ENCODE data around the gene PRELP.

Gene PRELP

GRCh38 chr1:203520315-203520714 is 44.7 kb downstream of the PRELP start (continued):
- peak; percentile 50; the same call in 1 of the 2 replicates for TF ChIP-seq ZNF366 (tag by site-specific recombination; conservative IDR thresholded peaks at IDR 0.05)

GRCh38 chr1:203521074-203521794 is 45.6 kb downstream of the PRELP start:
- Histone ChIP-seq H3K4me1 (ENCODE audit: control insufficient read depth, insufficient read depth, low read length) (no peaks in the 10 kb centered on the region; the same call in 1 of the 2 replicates), H3K27ac (ENCODE audit: extremely low read depth, low read depth, low read length) (no peak overlapping the region), H3K9me3 (ENCODE audit: control insufficient read depth, insufficient read depth, low read depth, low read length) (no peaks in the 10 kb centered on the region), H3K4me3 (ENCODE audit: low read depth, low read length) (no peak overlapping the region), H3K36me3 (ENCODE audit: control insufficient read depth in 2 of 2, insufficient read depth in 1 of 2, low read length in 2 of 2) (no peaks in the 10 kb centered on the region)
- POLR2A ChIA-PET: no interaction called here
- CTCF ChIA-PET: interaction anchor here (0.6 to 5.0 kb wide), 3 partner anchors 11 to 33 kb away, joined by 3 to 21 read pairs (median 5); no protein-coding TSS in a partner anchor
- TF ChIP-seq ZFHX2 (tag by site-specific recombination; conservative IDR thresholded peaks at IDR 0.05) (peak; percentile 85), ZIC2 (tag by site-specific recombination; IDR thresholded peaks at IDR 0.05) (peak; percentile 81), ZNF544 (tag by site-specific recombination; IDR thresholded peaks at IDR 0.05) (no peak), ZNF510 (tag by site-specific recombination; IDR thresholded peaks at IDR 0.05; ENCODE audit: insufficient replicate concordance) (no peak), EGR2 (tag by site-specific recombination; IDR thresholded peaks at IDR 0.05; ENCODE audit: low read depth) (peak; percentile 81), ZNF423 (tag by site-specific recombination; IDR thresholded peaks at IDR 0.05) (no peak), GLIS2 (tag by site-specific recombination; IDR thresholded peaks at IDR 0.05) (0 out of 2 replicates have a peak, but pooled peaks have one; percentile 31), ZNF274 (IDR thresholded peaks at IDR 0.05; ENCODE audit: low read length) (no peak), ZNF274 (tag by site-specific recombination; IDR thresholded peaks at IDR 0.05; ENCODE audit: borderline replicate concordance) (no peak), KLF1 (tag by site-specific recombination; IDR thresholded peaks at IDR 0.05) (0 out of 2 replicates have a peak, but pooled peaks have one; percentile 13)

- TF ChIP-seq ZIC2 (tag by site-specific recombination; IDR thresholded peaks at IDR 0.05) (peak; percentile 88), IKZF3 (tag by site-specific recombination; IDR thresholded peaks at IDR 0.05) (no peak), ZNF398 (tag by site-specific recombination; IDR thresholded peaks at IDR 0.05) (peak; percentile 24; the same call in 1 of the 2 replicates)
- POLR2A ChIA-PET: no interaction called here
- Histone ChIP-seq H3K27ac (ENCODE audit: extremely low read depth, low read depth, low read length) (no peak overlapping the region), H3K4me3 (ENCODE audit: low read depth, low read length) (no peak overlapping the region), H3K36me3 (ENCODE audit: control insufficient read depth in 2 of 2, insufficient read depth in 1 of 2, low read length in 2 of 2) (no peaks in the 10 kb centered on the region), H3K4me1 (ENCODE audit: control insufficient read depth, insufficient read depth, low read length) (no peaks in the 10 kb centered on the region; the same call in 1 of the 2 replicates), H3K9me3 (ENCODE audit: control insufficient read depth, insufficient read depth, low read depth, low read length) (no peaks in the 10 kb centered on the region)
- CTCF ChIA-PET: interaction anchor here (0.8 kb wide), 1 partner anchor 33 kb away, joined by 3 read pairs; no protein-coding TSS in a partner anchor
Measured at GRCh38 chr1:203521812-203522211, 46.2 kb downstream of the PRELP start.

- no peaks in the 10 kb centered on the region for H3K9me3 ChIP-seq (ENCODE audit: control insufficient read depth, insufficient read depth, low read depth, low read length)
Measured at GRCh38 chr1:203522237-203522636, 46.6 kb downstream of the PRELP start.

More at GRCh38 chr1:203522237-203522636, 46.6 kb downstream of the PRELP start:
- Histone ChIP-seq H3K36me3 (ENCODE audit: control insufficient read depth in 2 of 2, insufficient read depth in 1 of 2, low read length in 2 of 2) (no peaks in the 10 kb centered on the region), H3K27ac (ENCODE audit: extremely low read depth, low read depth, low read length) (no peak overlapping the region), H3K4me3 (ENCODE audit: low read depth, low read length) (no peak overlapping the region), H3K4me1 (ENCODE audit: control insufficient read depth, insufficient read depth, low read length) (no peaks in the 10 kb centered on the region; the same call in 1 of the 2 replicates)
- ChIA-PET CTCF (interaction anchor here (0.5 to 0.6 kb wide), 2 partner anchors 26 to 452 kb away, joined by 3 read pairs; no protein-coding TSS in a partner anchor), POLR2A (no interaction called here)
- TF ChIP-seq GLIS1 (tag by site-specific recombination; IDR thresholded peaks at IDR 0.05) (0 out of 2 replicates have a peak, but pooled peaks have one; percentile 8), KLF9 (tag by site-specific recombination; IDR thresholded peaks at IDR 0.05; ENCODE audit: low read depth) (0 out of 2 replicates have a peak, but pooled peaks have one; percentile 14), KLF8 (tag by site-specific recombination; IDR thresholded peaks at IDR 0.05) (no peak), GLI2 (tag by site-specific recombination; IDR thresholded peaks at IDR 0.05; ENCODE audit: borderline replicate concordance, low read depth) (no peak), PATZ1 (tag by site-specific recombination; IDR thresholded peaks at IDR 0.05) (0 out of 2 replicates have a peak, but pooled peaks have one; percentile 14), EGR2 (tag by site-specific recombination; IDR thresholded peaks at IDR 0.05; ENCODE audit: low read depth) (peak; percentile 89), ZNF449 (tag by site-specific recombination; IDR thresholded peaks at IDR 0.05) (peak; percentile 68), ZNF341 (tag by site-specific recombination; IDR thresholded peaks at IDR 0.05; ENCODE audit: low read depth) (peak; percentile 81), ZFP69B (tag by site-specific recombination; IDR thresholded peaks at IDR 0.05) (no peak), ZBTB8A (tag by site-specific recombination; IDR thresholded peaks at IDR 0.05) (peak; percentile 39; the same call in 1 of the 2 replicates), ZFHX2 (tag by site-specific recombination; conservative IDR thresholded peaks at IDR 0.05) (peak; percentile 94)
